A549 (cell line): ENCODE data around the gene CCDC160. TPM values are rescaled to one million over a fixed set of nuclear protein-coding genes. Genes with fewer than 3 reads are reported as not detected.

Source experiments
- ATAC-seq, 2 experiments: fragments of 200-7000 bp in 1 of 2; fragments of >200 bp in 1 of 2; cut with Nextera tagmentation in 1 of 2; cut with Tn5 transposase in 1 of 2; 3 replicates each; pipeline versions ENCODE4 v1.8.0 to v1.9.1; 2018 to 2020; ENCODE audit warnings: mild to moderate bottlenecking in 1 of 2, moderate library complexity in 1 of 2
- CTCF ChIA-PET: fragments of 300-600 bp; sonication (Branson Sonifier 250); formaldehyde crosslinking; extraction: SDS; loops from one replicate; lab custom pipeline; 2021; ENCODE audit warnings: antibody characterized with exemption, inconsistent platforms; lab: Yijun Ruan, JAX
- POLR2A ChIA-PET: fragments of 350-600 bp; formaldehyde crosslinking; extraction: SDS; loops from one replicate; lab custom pipeline; 2021; ENCODE audit warnings: antibody characterized with exemption, inconsistent platforms; lab: Yijun Ruan, JAX
- DNase-seq, 2 experiments: peaks; one replicate each; pipeline versions ENCODE4 v3.0.0 to v3.0.0-alpha.2; 2011 to 2016; ENCODE audit warnings: low read depth in 1 of 2, low spot score in 1 of 2
- FAIRE-seq: peaks from 2 replicates; lab custom pipeline; 2011; peaks lifted over from hg19 to GRCh38; lab: Jason Lieb, UNC
- H3K27ac ChIP-seq, 2 experiments: fragments of >200 bp; sonication (Bioruptor Twin); formaldehyde crosslinking; 3 replicates each; pipeline ENCODE4 v1.5.1; 2016 to 2017
- H3K4me1 ChIP-seq: fragments of >200 bp; sonication (Bioruptor Twin); formaldehyde crosslinking; 3 replicates; pipeline ENCODE4 v1.6.1; 2016
- H3K4me2 ChIP-seq: fragments of >200 bp; sonication (Bioruptor Twin); formaldehyde crosslinking; 3 replicates; pipeline ENCODE4 v1.6.1; 2016
- H3K4me3 ChIP-seq: fragments of >200 bp; sonication (Bioruptor Twin); formaldehyde crosslinking; 3 replicates; pipeline ENCODE4 v1.5.1; 2016
- H3K9me3 ChIP-seq: fragments of >200 bp; sonication (Bioruptor Twin); formaldehyde crosslinking; 3 replicates; pipeline ENCODE4 v1.6.1; 2016
- CTCF ChIP-seq: fragments of >200 bp; sonication (Bioruptor Twin); formaldehyde crosslinking; IDR thresholded peaks from 3 replicates; pipeline ENCODE4 v1.5.1; 2016
- polyA plus RNA-seq, 4 experiments: library from polyadenylated mRNA; depleted of rRNA in 3 of 4; stranded (reverse); fragments of >200 nt; fragmentation: RNase III in 1 of 4; extraction: RNeasy Plus Mini Kit Qiagen cat#74134 plus additional on column Dnase treatment in 1 of 4; gene quantifications; 2 replicates in 3 of 4; 3 replicates in 1 of 4; pipeline ENCODE4 v1.2.3, GENCODE V29; 2011 to 2017
- TF ChIP-seq, protein P1 (sequence below): IDR thresholded peaks from 2 replicates; pipeline ENCODE4 v1.6.1; 2012

Gene CCDC160
- polyA plus RNA-seq, 2 of the 4 experiments (the other 2 are of a cell fraction): 0.09 TPM; not detected in 1

DNA sequence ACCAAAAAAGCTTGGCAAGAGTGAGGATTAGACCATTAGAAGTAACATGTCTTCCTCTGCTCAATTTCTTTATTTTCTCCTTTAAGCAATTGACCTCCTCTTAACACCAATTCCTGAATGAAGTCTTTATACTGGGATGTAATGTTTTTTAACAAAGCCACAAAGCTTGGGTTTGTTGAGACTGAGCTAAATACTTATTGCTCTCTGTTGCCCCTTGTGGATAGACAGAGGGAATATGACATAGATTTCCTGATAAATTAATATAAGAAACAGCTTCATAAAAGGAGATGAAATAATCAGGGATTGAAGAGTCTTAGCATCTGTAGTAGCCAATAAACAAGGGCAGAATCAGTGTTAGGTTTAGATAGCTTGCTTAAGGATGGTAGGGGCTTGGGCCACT, 57.6 kb downstream of the CCDC160 start:
- H3K4me3 ChIP-seq: no peak overlapping the region
- H3K4me1 ChIP-seq: no peaks in the 10 kb centered on the region
- no peak for DNase-seq
- no peak overlapping the region for H3K4me2 ChIP-seq
- H3K27ac ChIP-seq: no peak overlapping the region
- CTCF ChIA-PET: interaction anchor here (1.0 kb wide), 1 partner anchor 12 kb away, joined by 3 read pairs; no protein-coding TSS in a partner anchor
- no peaks in the 10 kb centered on the region for H3K9me3 ChIP-seq
- ATAC-seq: peak in 1 of 2 experiments; percentile 38; a peak in 1 of 6 replicates
- FAIRE-seq: peak; percentile 91
- TF ChIP-seq CTCF: peak; percentile 25; the same call in 2 of the 3 replicates
- TF ChIP-seq, protein P1, sequence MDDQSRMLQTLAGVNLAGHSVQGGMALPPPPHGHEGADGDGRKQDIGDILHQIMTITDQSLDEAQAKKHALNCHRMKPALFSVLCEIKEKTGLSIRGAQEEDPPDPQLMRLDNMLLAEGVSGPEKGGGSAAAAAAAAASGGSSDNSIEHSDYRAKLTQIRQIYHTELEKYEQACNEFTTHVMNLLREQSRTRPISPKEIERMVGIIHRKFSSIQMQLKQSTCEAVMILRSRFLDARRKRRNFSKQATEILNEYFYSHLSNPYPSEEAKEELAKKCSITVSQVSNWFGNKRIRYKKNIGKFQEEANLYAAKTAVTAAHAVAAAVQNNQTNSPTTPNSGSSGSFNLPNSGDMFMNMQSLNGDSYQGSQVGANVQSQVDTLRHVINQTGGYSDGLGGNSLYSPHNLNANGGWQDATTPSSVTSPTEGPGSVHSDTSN: no peak
- TF ChIP-seq, all 56 proteins: peak for 1
- POLR2A ChIA-PET: no interaction called here

Other genes with a start within 250 kb of the CCDC160 start
- 28.7 and 29.3 TPM in 2 replicates for gene PHF6, start 136.1 kb downstream of the CCDC160 start, polyA plus RNA-seq (2011; rRNA removed)
- gene PHF6, start 136.1 kb downstream of the CCDC160 start, polyA plus RNA-seq (2017; fragmentation: RNase III; extraction: RNeasy Plus Mini Kit Qiagen cat#74134 plus additional on column Dnase treatment): 25.1 to 25.6 TPM (median 25.2 TPM) in 3 replicates
- 70.6 and 96.6 TPM in 2 replicates for gene HPRT1, start 223.0 kb downstream of the CCDC160 start, polyA plus RNA-seq (2011; rRNA removed)
- 97.4 to 108 TPM (median 101 TPM) in 3 replicates for gene HPRT1, start 223.0 kb downstream of the CCDC160 start, polyA plus RNA-seq (2017; fragmentation: RNase III; extraction: RNeasy Plus Mini Kit Qiagen cat#74134 plus additional on column Dnase treatment)